K562 (cell line): ENCODE data around the gene FARP1. TPM values are rescaled to one million over a fixed set of nuclear protein-coding genes. Genes with fewer than 3 reads are reported as not detected.

Experiments used
- ATAC-seq: fragments of 200-7000 bp; cut with Tn5 transposase; 3 replicates; pipeline ENCODE4 v1.9.1; 2020; ENCODE audit warnings: moderate library complexity
- BruUV-seq: library from RNA; stranded (reverse); fragments of 400-500 nt; replicated peaks from 2 replicates; lab custom pipeline; 2021; lab: Mats Ljungman, UMichigan
- CTCF ChIA-PET: fragments of 300-600 bp; formaldehyde crosslinking; extraction: SDS; loops from one replicate; lab custom pipeline; 2021; ENCODE audit warnings: low intra/inter-chr PET ratio; lab: Yijun Ruan, JAX
- POLR2A ChIA-PET: fragments of 300-600, 350-650 bp; sonication (Branson Sonifier 250); formaldehyde crosslinking; extraction: SDS; loops from one replicate; lab custom pipeline; 2021; ENCODE audit warnings: antibody characterized with exemption, inconsistent platforms; lab: Yijun Ruan, JAX
- DNase-seq, 4 experiments: peaks; one replicate each; pipeline versions ENCODE4 v3.0.0 to v3.0.0-alpha.2; 2011 to 2018; ENCODE audit warnings: low spot score in 3 of 4, mixed read lengths in 3 of 4; ENCODE audit errors: extremely low read depth in 1 of 4
- FAIRE-seq: peaks from 2 replicates; lab custom pipeline; 2011; peaks lifted over from hg19 to GRCh38; lab: Jason Lieb, UNC
- H2AFZ ChIP-seq: 2 replicates; pipeline ENCODE4 v1.6.0; 2011; ENCODE audit warnings: low read depth, low read length, control low read depth, inconsistent platforms
- H3K27ac ChIP-seq: fragments of 200-600 bp; 3 replicates; pipeline ENCODE4 v1.8.0; 2011; ENCODE audit warnings: low read depth, mild to moderate bottlenecking, control low read depth, inconsistent platforms, low read length, moderate library complexity, mixed read lengths; ENCODE audit errors: extremely low read depth
- H3K27me3 ChIP-seq, 2 experiments: fragments of 300-600 bp in 1 of 2; 2 replicates in 1 of 2; 3 replicates in 1 of 2; pipeline versions ENCODE4 v1.6.0 to v1.8.0; 2011; ENCODE audit warnings: inconsistent platforms in 2 of 2, low read length in 2 of 2, mild to moderate bottlenecking in 1 of 2, mixed read lengths in 1 of 2, moderate library complexity in 1 of 2; ENCODE audit not compliant: control insufficient read depth in 2 of 2, insufficient read depth in 2 of 2
- H3K36me3 ChIP-seq: fragments of 300-600 bp; 3 replicates; pipeline ENCODE4 v1.8.0; 2011; ENCODE audit warnings: mild to moderate bottlenecking, low read length, inconsistent platforms; ENCODE audit not compliant: control insufficient read depth, insufficient read depth
- H3K4me1 ChIP-seq, 2 experiments: fragments of 200-600 bp in 1 of 2; replicated peaks in 1 of 2; 2 replicates in 1 of 2; 3 replicates in 1 of 2; pipeline versions ENCODE4 v1.5.1 to v1.8.0; 2011; ENCODE audit warnings: inconsistent platforms in 2 of 2, low read length in 2 of 2, mild to moderate bottlenecking in 1 of 2, mixed read lengths in 1 of 2, moderate library complexity in 1 of 2; ENCODE audit not compliant: control insufficient read depth in 2 of 2, insufficient read depth in 2 of 2
- H3K4me2 ChIP-seq: 2 replicates; pipeline ENCODE4 v1.6.1; 2011; ENCODE audit warnings: low read length, control low read depth, inconsistent platforms, mixed read lengths; ENCODE audit not compliant: insufficient read depth
- H3K4me3 ChIP-seq: fragments of 200-600 bp; sonication (generic), shearing (Covaris generic); 2 replicates; pipeline ENCODE4 v1.5.1; 2016; ENCODE audit warnings: control low read depth, inconsistent platforms
- H3K79me2 ChIP-seq: fragments of 200-600 bp; 3 replicates; pipeline ENCODE4 v1.8.0; 2011; ENCODE audit warnings: low read length, inconsistent platforms; ENCODE audit not compliant: control insufficient read depth, insufficient read depth
- H3K9ac ChIP-seq, 2 experiments: 2 replicates each; pipeline versions ENCODE4 v1.6.0 to v1.6.1; 2011; ENCODE audit warnings: low read depth in 2 of 2, low read length in 2 of 2, control low read depth in 1 of 2, inconsistent platforms in 1 of 2, mild to moderate bottlenecking in 1 of 2, mixed read lengths in 1 of 2; ENCODE audit not compliant: insufficient read depth in 1 of 2
- H3K9me1 ChIP-seq: one replicate; pipeline ENCODE4 v1.6.0; 2011; ENCODE audit warnings: inconsistent platforms, mild to moderate bottlenecking, low read length, moderate library complexity; ENCODE audit not compliant: control insufficient read depth, insufficient read depth
- H3K9me3 ChIP-seq: replicated peaks from 2 replicates; pipeline ENCODE4 v1.5.1; 2011; ENCODE audit warnings: low read depth, low read length, inconsistent platforms; ENCODE audit not compliant: control insufficient read depth, insufficient read depth
- H4K20me1 ChIP-seq: replicated peaks from 2 replicates; pipeline ENCODE4 v1.6.1; 2011; ENCODE audit warnings: low read length, inconsistent platforms, mixed read lengths; ENCODE audit not compliant: control insufficient read depth, insufficient read depth
- ATF1 ChIP-seq, 2 experiments: fragments of 450-650 bp in 1 of 2; IDR thresholded peaks; 2 replicates each; pipeline ENCODE4 v1.6.1; 2016; ENCODE audit warnings: missing compliant biosample characterization in 1 of 2, missing genetic modification characterization in 1 of 2
- BRD9 ChIP-seq: fragments of 450-650 bp; IDR thresholded peaks from 2 replicates; pipeline ENCODE4 v1.6.1; 2018; ENCODE audit warnings: low read depth; ENCODE audit not compliant: partially characterized antibody
- CREM ChIP-seq: IDR thresholded peaks from 2 replicates; pipeline ENCODE4 v1.6.1; 2014; ENCODE audit warnings: antibody characterized with exemption, low read depth
- ETV6 ChIP-seq, 3 experiments: fragments of 150-350 bp in 1 of 3; sonication (generic) in 1 of 3; formaldehyde crosslinking in 1 of 3; IDR thresholded peaks; 2 replicates each; pipeline versions ENCODE4 v1.6.1 to v1.8.0; 2014 to 2022; ENCODE audit warnings: borderline replicate concordance in 2 of 3, low read depth in 2 of 3, antibody characterized with exemption in 1 of 3, low read length in 1 of 3, mild to moderate bottlenecking in 1 of 3, missing genetic modification reagents in 1 of 3
- FOXK2 ChIP-seq, 2 experiments: fragments of 450-650 bp; IDR thresholded peaks in 1 of 2; conservative IDR thresholded peaks in 1 of 2; 2 replicates each; pipeline ENCODE4 v1.6.1; 2016; ENCODE audit warnings: low read depth in 2 of 2, mild to moderate bottlenecking in 1 of 2
- GTF2A2 ChIP-seq: IDR thresholded peaks from 2 replicates; pipeline ENCODE4 v1.6.1; 2016; ENCODE audit warnings: mild to moderate bottlenecking, missing genetic modification characterization, missing compliant biosample characterization
- KAT7 ChIP-seq: sonication (generic); formaldehyde crosslinking; IDR thresholded peaks from 2 replicates; pipeline ENCODE4 v1.8.0; 2022; ENCODE audit warnings: missing genetic modification reagents, mild to moderate bottlenecking, borderline replicate concordance
- PCBP1 ChIP-seq: fragments of 200-400 bp; formaldehyde crosslinking; IDR thresholded peaks from 2 replicates; pipeline ENCODE4 v1.6.1; 2018; ENCODE audit warnings: mild to moderate bottlenecking, low read depth, low read length; ENCODE audit not compliant: poor library complexity, severe bottlenecking
- TAL1 ChIP-seq: fragments of 450-650 bp; IDR thresholded peaks from 2 replicates; pipeline ENCODE4 v1.6.1; 2016; ENCODE audit warnings: mild to moderate bottlenecking
- ZBTB1 ChIP-seq: sonication (generic); formaldehyde crosslinking; IDR thresholded peaks from 2 replicates; pipeline ENCODE4 v1.8.1; 2023; ENCODE audit warnings: missing genetic modification reagents, low read depth, mild to moderate bottlenecking, borderline replicate concordance
- WGBS: fragments of 100-300 bp; shearing (Covaris generic); methylation state at CpG from one replicate; pipeline ENCODE4 v1.1.6; 2016; ENCODE audit warnings: low coverage, mixed read lengths; ENCODE audit not compliant: insufficient coverage; ENCODE audit errors: missing lambda C conversion rate; 5-methylcytosine and 5-hydroxymethylcytosine counted together
- in situ Hi-C: fragments of 300-500 bp; cut with MboI; formaldehyde crosslinking; loops from 4 replicates; pipeline ENCODE4 v1.15.0; 2018; ENCODE audit warnings: inconsistent platforms, mixed read lengths
- intact Hi-C: fragments of 100-400 bp; cut with micrococcal nuclease; formaldehyde crosslinking; loops from 2 replicates; pipeline ENCODE4 v1.14.2; 2022
- polyA plus RNA-seq, 8 experiments: library from polyadenylated mRNA; depleted of rRNA in 4 of 8; stranded (reverse) in 5 of 8; unstranded in 3 of 8; fragments of >200 nt; fragmentation: Nextera tagmentation in 2 of 8; fragmentation: Illumina TruSeq in 1 of 8; extraction: Ambion mirVana in 2 of 8; extraction: Trizol in 1 of 8; gene quantifications; 2 replicates each; pipeline versions ENCODE4 v1.2.1 to v1.2.3, GENCODE V29; 2011 to 2014; ENCODE audit warnings: inconsistent platforms in 1 of 8, missing spikeins in 1 of 8
- total RNA-seq, 7 experiments: library from RNA; depleted of rRNA in 6 of 7; stranded (reverse); fragments of >200 nt in 6 of 7; fragmentation: Illumina TruSeq in 2 of 7; extraction: Trizol in 2 of 7; gene quantifications; 2 replicates each; pipeline versions ENCODE4 v1.2.1 to v1.2.3, GENCODE V29; 2011 to 2021; ENCODE audit warnings: low replicate concordance in 1 of 7

Gene FARP1
- total and polyA plus RNA-seq, 9 of the 15 experiments (the other 6 are each of a cell fraction or from before 2014, with no cell fraction given): 0.03 to 0.29 (median 0.05) TPM; not detected in 3

- H3K9ac ChIP-seq: no peak overlapping the region
- CTCF ChIA-PET: no interaction called here
- no peaks in the 10 kb centered on the region for H3K79me2 ChIP-seq
- FAIRE-seq: no peak
- in situ Hi-C loops: no loop called here
- POLR2A ChIA-PET: no interaction called here
- H3K9me3 ChIP-seq: no peaks in the 10 kb centered on the region
- TF ChIP-seq ETV6 (IDR thresholded peaks at IDR 0.05; ENCODE audit: borderline replicate concordance in 1 of 2, low read depth in 2 of 2, low read length in 1 of 2): no peak
- TF ChIP-seq ETV6 (CRISPR knock-in tag; IDR thresholded peaks at IDR 0.05; ENCODE audit: borderline replicate concordance): no peak
- TF ChIP-seq TAL1: no peak
- no peak for TF ChIP-seq ATF1 (CRISPR knock-in tag; IDR thresholded peaks at IDR 0.05)
- TF ChIP-seq ATF1 (tag; IDR thresholded peaks at IDR 0.05): no peak
- TF ChIP-seq CREM: no peak
- no peak for TF ChIP-seq KAT7 (CRISPR knock-in tag)
- TF ChIP-seq GTF2A2 (tag): no peak
- no peak for TF ChIP-seq ZBTB1 (CRISPR knock-in tag)
- TF ChIP-seq FOXK2 (conservative IDR thresholded peaks at IDR 0.05 in 1 of 2, IDR thresholded peaks at IDR 0.05 in 1 of 2; ENCODE audit: low read depth in 2 of 2): no peak
- no peak for TF ChIP-seq PCBP1
- TF ChIP-seq BRD9: no peak
- TF ChIP-seq, all 486 proteins: peak for 0
- DNase-seq (no peak), ATAC-seq (no peak)
- Histone ChIP-seq H3K4me2 (no peak overlapping the region), H3K4me1 (no peaks in the 10 kb centered on the region), H4K20me1 (no peaks in the 10 kb centered on the region), H3K36me3 (no peaks in the 10 kb centered on the region), H2AFZ (no peak overlapping the region), H3K27me3 (peaks cover 0 to 7% of the 10 kb centered on the region in 2 experiments; a peak in 3 of 5 replicates), H3K9me1 (no peaks in the 10 kb centered on the region), H3K4me3 (no peak overlapping the region), H3K27ac (no peak overlapping the region)
- intact Hi-C loops: no loop called here
- no TSS peak for BruUV-seq
- 0% methylated on average over 1 of the region's 1 CpG for WGBS
Observed at GRCh38 chr13:98353750-98354149, 210.9 kb downstream of the FARP1 start.
